GM12864 (cell line): Measurements from ENCODE around the gene HMBS.
"Not testable (repeated sequence)": the region's sequence is repeated elsewhere in the genome, so short reads cannot be mapped to it uniquely, and the experiment has no call there.

ENCODE experiments used
- DNase-seq: peaks from one replicate; pipeline ENCODE4 v3.0.0-alpha.2; 2011; ENCODE audit warnings: low read depth
- H3K4me3 ChIP-seq: 2 replicates; pipeline ENCODE4 v1.5.1; 2011; ENCODE audit warnings: mild to moderate bottlenecking, low read depth, low read length, control low read depth
- TF ChIP-seq, protein P1 (sequence below): IDR thresholded peaks from 2 replicates; pipeline ENCODE4 v1.5.1; 2011; ENCODE audit warnings: low read depth, mild to moderate bottlenecking, moderate library complexity, low read length, control low read depth, inconsistent platforms; ENCODE audit errors: missing control alignments

The HMBS gene

DNA sequence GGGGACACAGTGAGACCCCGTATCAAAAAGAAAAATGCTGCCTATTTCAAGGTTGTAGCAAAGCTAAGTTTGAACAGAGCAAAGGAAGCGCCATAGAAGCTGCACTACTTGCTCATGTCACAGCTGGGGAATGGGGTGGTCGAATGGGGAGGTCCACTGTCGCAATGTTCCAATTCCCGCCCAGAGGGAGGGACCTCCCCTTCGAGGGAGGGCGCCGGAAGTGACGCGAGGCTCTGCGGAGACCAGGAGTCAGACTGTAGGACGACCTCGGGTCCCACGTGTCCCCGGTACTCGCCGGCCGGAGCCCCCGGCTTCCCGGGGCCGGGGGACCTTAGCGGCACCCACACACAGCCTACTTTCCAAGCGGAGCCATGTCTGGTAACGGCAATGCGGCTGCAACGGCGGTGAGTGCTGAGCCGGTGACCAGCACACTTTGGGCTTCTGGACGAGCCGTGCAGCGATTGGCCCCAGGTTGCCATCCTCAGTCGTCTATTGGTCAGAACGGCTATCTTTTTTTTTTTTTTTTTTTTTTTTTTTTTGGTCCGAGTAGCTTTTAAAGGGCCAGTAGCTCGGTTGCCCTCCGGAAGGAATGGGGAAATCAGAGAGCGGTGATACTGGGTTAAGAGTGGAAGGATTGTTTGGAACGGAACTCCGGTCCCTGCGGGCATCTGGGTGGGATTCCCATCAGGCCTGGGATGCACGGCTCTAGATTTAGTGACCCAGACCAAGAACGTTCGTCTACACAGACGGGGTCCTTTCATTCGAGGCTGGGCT is at the start of gene HMBS:
TSS of gene HMBS (plus strand) at position 219 of the 774 bp plus-strand sequence. CDS start at position 372, 153 bp downstream.
- peak; percentile 79 for DNase-seq
- TF ChIP-seq, protein P1, sequence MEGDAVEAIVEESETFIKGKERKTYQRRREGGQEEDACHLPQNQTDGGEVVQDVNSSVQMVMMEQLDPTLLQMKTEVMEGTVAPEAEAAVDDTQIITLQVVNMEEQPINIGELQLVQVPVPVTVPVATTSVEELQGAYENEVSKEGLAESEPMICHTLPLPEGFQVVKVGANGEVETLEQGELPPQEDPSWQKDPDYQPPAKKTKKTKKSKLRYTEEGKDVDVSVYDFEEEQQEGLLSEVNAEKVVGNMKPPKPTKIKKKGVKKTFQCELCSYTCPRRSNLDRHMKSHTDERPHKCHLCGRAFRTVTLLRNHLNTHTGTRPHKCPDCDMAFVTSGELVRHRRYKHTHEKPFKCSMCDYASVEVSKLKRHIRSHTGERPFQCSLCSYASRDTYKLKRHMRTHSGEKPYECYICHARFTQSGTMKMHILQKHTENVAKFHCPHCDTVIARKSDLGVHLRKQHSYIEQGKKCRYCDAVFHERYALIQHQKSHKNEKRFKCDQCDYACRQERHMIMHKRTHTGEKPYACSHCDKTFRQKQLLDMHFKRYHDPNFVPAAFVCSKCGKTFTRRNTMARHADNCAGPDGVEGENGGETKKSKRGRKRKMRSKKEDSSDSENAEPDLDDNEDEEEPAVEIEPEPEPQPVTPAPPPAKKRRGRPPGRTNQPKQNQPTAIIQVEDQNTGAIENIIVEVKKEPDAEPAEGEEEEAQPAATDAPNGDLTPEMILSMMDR = no peak

DNA sequence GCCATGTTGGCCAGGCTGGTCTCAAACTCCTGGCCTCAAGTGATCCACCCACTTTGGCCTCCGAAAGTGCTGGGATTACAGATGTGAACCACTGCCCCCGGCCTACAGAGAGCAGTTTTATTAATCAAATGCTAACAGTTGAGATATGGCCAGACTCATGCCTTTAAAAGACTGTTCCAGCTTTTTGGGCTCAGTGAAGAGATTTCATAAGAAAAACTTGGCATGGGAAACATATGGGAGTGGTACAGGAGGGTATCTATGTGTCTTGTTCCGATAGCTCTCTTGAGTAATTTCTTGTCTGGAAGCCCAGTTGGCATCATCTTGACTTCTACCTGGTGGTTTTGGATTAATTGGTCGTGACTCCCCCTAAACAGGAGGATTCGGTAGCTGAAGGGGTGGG is 45.8 kb upstream of the HMBS start:
- H3K4me3 ChIP-seq = no peak overlapping the region
- DNase-seq = no peak
- TF ChIP-seq, protein P1 = no peak

More for the DNA sequence above, at the start of gene HMBS:
- peak within 1 kb of the TSS; percentile 80 for H3K4me3 ChIP-seq

DNA sequence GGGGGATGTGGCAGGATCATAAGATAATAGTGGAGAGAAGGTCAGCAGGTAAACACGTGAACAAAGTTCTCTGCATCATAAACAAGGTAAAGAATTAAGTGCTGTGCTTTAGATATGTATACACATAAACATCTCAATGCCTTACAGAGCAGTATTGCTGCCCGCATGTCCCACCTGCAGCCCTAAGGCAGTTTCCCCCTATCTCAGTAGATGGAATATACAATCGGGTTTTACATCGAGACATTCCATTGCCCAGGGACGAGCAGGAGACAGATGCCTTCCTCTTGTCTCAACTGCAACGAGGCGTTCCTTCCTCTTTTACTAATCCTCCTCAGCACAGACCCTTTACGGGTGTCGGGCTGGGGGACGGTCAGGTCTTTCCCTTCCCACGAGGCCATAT is 45.2 kb upstream of the HMBS start:
- not testable (repeated sequence) for DNase-seq, H3K4me3 ChIP-seq

DNA sequence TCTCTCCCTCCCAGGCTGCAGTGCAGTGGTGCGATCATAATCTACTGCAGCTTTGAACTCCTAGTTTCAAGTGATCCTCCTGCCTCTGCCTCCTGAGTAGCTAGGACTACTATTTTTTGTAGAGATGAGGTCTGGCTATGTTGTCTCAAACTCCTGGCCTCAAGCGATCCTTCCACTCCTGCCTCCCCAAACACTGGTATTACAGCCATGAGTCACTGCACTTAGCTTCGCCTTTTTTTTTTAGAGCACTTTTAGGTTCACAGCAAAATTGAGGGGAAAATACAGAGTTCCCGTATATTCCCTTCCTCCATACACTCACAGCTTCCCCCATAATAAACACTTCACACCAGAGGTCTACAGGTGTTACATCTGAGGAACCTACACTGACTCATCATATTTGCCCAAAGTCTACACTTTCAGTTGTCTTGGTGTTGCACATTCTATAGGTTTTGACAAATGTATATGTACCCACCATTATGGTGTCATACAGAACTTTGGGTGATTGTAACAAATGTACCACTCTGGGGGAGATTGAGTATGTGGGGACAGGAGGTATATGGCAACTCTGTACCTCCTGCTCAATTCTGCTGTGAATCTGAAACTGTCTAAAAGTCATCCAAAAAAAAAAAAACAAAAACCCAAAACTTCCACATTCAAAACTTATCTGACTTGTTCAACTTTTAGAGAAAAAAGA is 42.7 kb upstream of the HMBS start:
- no peak for DNase-seq
- TF ChIP-seq, protein P1 = no peak
- no peak overlapping the region for H3K4me3 ChIP-seq

DNA sequence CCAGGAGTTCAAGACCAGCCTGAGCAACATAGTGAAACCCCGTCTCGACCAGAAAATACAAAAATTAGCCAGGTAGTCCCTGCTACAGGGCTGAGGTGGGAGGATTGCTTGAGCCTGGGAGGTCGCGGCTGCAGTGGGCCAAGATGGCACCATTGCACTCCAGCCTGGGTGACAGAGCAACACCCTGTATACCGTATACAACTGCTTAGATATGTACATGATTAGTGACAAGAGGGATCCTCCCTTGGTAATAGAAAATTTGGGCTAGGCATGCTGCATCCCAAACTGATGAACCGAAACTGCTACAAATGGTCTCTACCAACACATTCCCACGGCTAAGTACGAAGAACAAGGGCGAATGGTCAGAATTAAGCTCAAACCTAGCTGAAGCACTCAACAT is 41.8 kb upstream of the HMBS start:
- TF ChIP-seq, protein P1 = no peak
- no peak for DNase-seq
- no peak overlapping the region for H3K4me3 ChIP-seq

DNA sequence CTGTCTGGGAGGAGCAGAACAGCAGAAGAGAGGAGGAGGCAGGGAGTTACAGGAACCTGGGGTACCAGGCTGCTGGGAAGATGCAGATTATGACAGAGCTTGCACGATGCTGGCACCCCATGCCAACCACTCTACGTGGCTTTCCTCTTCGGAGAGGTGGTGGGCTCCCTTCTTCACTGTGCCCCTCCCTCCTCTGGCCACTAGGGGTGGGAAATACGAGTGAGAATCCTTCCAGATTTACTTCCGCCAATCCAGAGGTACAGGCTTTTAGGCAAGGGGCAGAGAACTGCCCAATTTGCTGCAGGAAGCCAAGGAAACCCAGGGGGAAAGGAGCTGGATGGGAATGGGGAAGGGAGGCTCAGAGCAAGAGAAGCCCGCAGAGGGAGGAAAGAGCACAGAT is 40.0 kb upstream of the HMBS start:
- TF ChIP-seq, protein P1 = peak; percentile 36
- no peak overlapping the region for H3K4me3 ChIP-seq
- no peak for DNase-seq

DNA sequence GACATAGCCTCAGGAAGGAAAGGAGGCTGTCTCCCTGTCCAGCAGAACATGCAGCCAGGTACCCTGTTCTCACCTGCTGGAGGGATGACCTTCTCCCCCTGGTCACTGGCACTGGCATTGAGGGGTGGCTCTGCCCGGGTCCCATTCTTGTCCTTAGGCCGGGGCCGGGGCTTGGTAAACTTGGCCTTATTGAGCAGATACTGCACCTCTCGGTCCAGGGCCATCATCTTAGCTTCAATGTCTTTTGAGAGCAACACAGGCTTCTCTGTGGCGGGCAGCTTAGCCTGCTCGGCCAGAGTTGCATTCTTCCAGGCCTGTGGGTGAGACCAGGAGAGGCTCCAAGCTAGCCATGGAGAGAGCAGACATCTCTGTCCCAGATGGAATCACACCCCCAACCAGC is 38.2 kb upstream of the HMBS start:
- H3K4me3 ChIP-seq = no peak overlapping the region
- TF ChIP-seq, protein P1 = no peak
- DNase-seq = no peak
